HepG2 (cell line): ENCODE data around the gene PDE4D. TPM values are rescaled to one million over a fixed set of nuclear protein-coding genes. Genes with fewer than 3 reads are reported as not detected.

ENCODE experiments used
- CSRNP2 ChIP-seq: sonication (generic); formaldehyde crosslinking; conservative IDR thresholded peaks from 2 replicates; pipeline ENCODE4 v1.8.0; 2022; ENCODE audit warnings: low read depth, missing genetic modification reagents
- ELK4 ChIP-seq: sonication (generic); formaldehyde crosslinking; IDR thresholded peaks from 2 replicates; pipeline ENCODE4 v1.9.0; 2021; ENCODE audit warnings: missing genetic modification reagents, borderline replicate concordance
- PBX3 ChIP-seq: sonication (generic); formaldehyde crosslinking; IDR thresholded peaks from 2 replicates; pipeline ENCODE4 v1.8.1; 2023; ENCODE audit warnings: missing genetic modification reagents, inconsistent platforms, borderline replicate concordance
- RAD51 ChIP-seq: fragments of 450-650 bp; IDR thresholded peaks from 2 replicates; pipeline ENCODE4 v1.6.1; 2016; ENCODE audit warnings: borderline replicate concordance
- RBFOX2 ChIP-seq: fragments of 200-400 bp; formaldehyde crosslinking; IDR thresholded peaks from 2 replicates; pipeline ENCODE4 v1.6.1; 2017; ENCODE audit warnings: low read depth, mild to moderate bottlenecking, low read length
- REPIN1 ChIP-seq: sonication (generic); formaldehyde crosslinking; IDR thresholded peaks from 2 replicates; pipeline ENCODE4 v1.8.0; 2022; ENCODE audit warnings: missing genetic modification reagents, low read depth, mild to moderate bottlenecking, borderline replicate concordance
- ZGPAT ChIP-seq: IDR thresholded peaks from 2 replicates; pipeline ENCODE4 v1.6.1; 2016; ENCODE audit warnings: mild to moderate bottlenecking
- ZNF260 ChIP-seq: sonication (generic); formaldehyde crosslinking; IDR thresholded peaks from 2 replicates; pipeline ENCODE4 v1.4.0; 2020; ENCODE audit warnings: missing genetic modification reagents, low read depth, mild to moderate bottlenecking, borderline replicate concordance
- ZNF318 ChIP-seq: sonication (generic); formaldehyde crosslinking; IDR thresholded peaks from 2 replicates; pipeline ENCODE4 v1.4.0; 2020; ENCODE audit warnings: mild to moderate bottlenecking, missing genetic modification reagents
- ZNF484 ChIP-seq: sonication (generic); formaldehyde crosslinking; IDR thresholded peaks from 2 replicates; pipeline ENCODE4 v1.5.1; 2020; ENCODE audit warnings: mild to moderate bottlenecking, low read depth, missing genetic modification reagents, borderline replicate concordance
- ZNF547 ChIP-seq: sonication (generic); formaldehyde crosslinking; IDR thresholded peaks from 2 replicates; pipeline ENCODE4 v1.5.1; 2020; ENCODE audit warnings: mild to moderate bottlenecking, missing genetic modification reagents
- ZNF589 ChIP-seq: sonication (generic); formaldehyde crosslinking; conservative IDR thresholded peaks from 2 replicates; pipeline ENCODE4 v1.8.0; 2022; ENCODE audit warnings: mild to moderate bottlenecking, moderate library complexity, missing genetic modification reagents
- ZNF770 ChIP-seq: sonication (generic); formaldehyde crosslinking; IDR thresholded peaks from 2 replicates; pipeline ENCODE4 v1.5.0; 2020; ENCODE audit warnings: mild to moderate bottlenecking, missing genetic modification reagents
- polyA plus RNA-seq, 8 experiments: library from polyadenylated mRNA; depleted of rRNA in 3 of 8; stranded (reverse) in 7 of 8; unstranded in 1 of 8; fragments of >200 nt; fragmentation: Illumina TruSeq in 4 of 8; extraction: Trizol in 4 of 8; gene quantifications; 2 replicates each; pipeline versions ENCODE4 v1.2.1 to v1.2.3, GENCODE V29; 2011 to 2016; ENCODE audit warnings: low read depth in 4 of 8, missing spikeins in 1 of 8, mixed read lengths in 1 of 8; ENCODE audit not compliant: insufficient read depth in 1 of 8
- total RNA-seq, 5 experiments: library from RNA; depleted of rRNA; stranded (reverse); fragments of >200 nt; fragmentation: Illumina TruSeq; extraction: Trizol; gene quantifications; 2 replicates each; pipeline ENCODE4 v1.2.3, GENCODE V29; 2016; ENCODE audit warnings: low read depth in 1 of 5

PDE4D gene
- total and polyA plus RNA-seq, 2 of the 13 experiments (the other 11 are each of a cell fraction or from before 2014, with no cell fraction given) = 7.0 to 12.2 TPM

GRCh38 chr5:59579824-59580167 lies 313.7 kb downstream of the PDE4D start (continued):
- TF ChIP-seq ZNF484 (CRISPR knock-in tag) = no peak
- TF ChIP-seq ZNF318 (CRISPR knock-in tag) = no peak
- no peak for TF ChIP-seq ZNF260 (CRISPR knock-in tag)
- TF ChIP-seq RBFOX2 = no peak
- TF ChIP-seq ZGPAT (CRISPR knock-in tag) = no peak
- TF ChIP-seq PBX3 (CRISPR knock-in tag) = no peak
- no peak for TF ChIP-seq RAD51
- TF ChIP-seq REPIN1 (CRISPR knock-in tag) = no peak
- no peak for TF ChIP-seq ZNF770
- no peak for TF ChIP-seq ELK4
- TF ChIP-seq ZNF547 (CRISPR knock-in tag) = no peak
- TF ChIP-seq CSRNP2 (CRISPR knock-in tag) = no peak
- TF ChIP-seq ZNF589 (CRISPR knock-in tag) = no peak
- TF ChIP-seq, all 625 proteins: peak for 0
